GM19328 (cell line): Measurements from ENCODE around the gene GIMAP6.
"Not testable (repeated sequence)": the region's sequence is repeated elsewhere in the genome, so short reads cannot be mapped to it uniquely, and the experiment has no call there.

Source experiments
- ATAC-seq: cut with Tn5 transposase; IDR thresholded peaks from one replicate; pipeline ENCODE4 v1.9.1; 2021; ENCODE audit warnings: mild to moderate bottlenecking, moderate library complexity; ENCODE audit not compliant: unreplicated experiment

The GIMAP6 gene

DNA sequence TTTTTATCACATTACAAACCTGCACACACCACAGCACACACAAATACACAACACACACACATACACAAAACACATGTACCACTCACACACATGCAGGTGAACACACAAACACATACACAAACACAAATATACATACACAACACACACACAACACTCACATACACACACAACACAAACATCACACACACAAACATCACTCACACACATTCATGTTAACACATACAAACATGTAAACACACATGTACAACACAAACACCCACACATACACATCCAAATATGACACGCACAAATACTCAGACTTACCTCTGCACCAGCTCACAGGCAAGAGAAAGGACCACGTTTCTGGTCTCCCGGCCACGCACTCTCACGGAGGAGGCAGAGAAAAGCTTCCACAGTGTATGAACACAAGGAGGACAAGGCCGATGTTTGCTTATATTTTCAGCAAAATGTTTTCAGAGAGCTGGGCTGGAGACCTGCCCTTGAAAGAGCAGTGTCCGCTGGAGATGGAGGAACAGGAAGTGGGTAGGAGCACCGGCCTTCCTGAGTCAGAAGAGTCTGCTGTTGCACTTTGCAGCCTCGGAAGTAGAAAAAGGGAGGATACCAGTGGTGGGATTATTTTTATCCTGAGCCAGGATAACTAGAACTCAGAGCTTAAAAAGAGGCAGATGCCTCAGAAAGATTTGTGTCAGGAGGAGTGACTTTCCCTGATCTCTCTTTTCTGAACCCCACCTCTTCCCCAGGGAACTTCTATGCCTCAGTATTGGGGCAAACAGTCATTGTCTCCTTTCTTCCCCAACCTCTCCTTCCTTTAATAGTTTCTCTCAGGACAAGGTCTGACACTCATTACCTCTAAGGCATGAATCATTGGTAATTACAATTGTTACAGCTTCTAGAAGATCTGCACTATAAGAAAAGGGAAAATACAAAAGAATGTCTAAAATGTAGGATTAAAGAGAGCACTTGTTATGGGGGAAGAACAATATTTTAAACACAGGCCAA lies at the start of gene GIMAP6:
TSS of gene GIMAP6 (minus strand) at position 520 of the 999 bp plus-strand sequence. CDS start 2,243 bp downstream, outside the sequence.
- peak; percentile 73 for ATAC-seq

DNA sequence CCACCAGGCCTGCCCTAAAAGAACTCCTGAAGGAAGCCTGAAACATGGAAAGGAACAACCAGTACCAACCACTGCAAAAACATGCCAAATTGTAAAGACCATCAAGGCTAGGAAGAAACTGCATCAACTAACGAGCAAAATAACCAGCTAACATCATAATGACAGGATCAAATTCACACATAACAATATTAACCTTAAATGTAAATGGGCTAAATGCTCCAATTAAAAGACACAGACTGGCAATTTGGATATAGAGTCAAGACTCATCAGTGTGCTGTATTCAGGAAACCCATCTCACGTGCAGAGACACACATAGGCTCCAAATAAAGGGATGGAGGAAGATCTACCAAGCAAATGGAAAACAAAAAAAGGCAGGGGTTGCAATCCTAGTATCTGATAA lies 48.2 kb upstream of the GIMAP6 start:
- ATAC-seq: not testable (repeated sequence)

DNA sequence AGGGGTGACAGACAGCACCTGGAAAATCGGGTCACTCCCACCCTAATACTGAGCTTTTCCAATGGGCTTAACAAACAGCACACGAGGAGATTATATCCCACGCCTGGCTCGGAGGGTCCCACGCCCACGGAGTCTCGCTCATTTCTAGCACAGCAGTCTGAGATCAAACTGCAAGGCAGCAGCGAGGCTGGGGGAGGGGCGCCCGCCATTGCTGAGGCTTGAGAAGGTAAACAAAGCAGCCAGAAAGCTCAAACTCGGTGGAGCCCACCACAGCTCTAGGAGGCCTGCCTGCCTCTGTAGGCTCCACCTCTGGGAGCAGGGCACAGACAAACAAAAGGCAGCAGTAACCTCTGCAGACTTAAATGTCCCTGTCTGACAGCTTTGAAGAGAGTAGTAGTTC lies 46.4 kb upstream of the GIMAP6 start:
- ATAC-seq: not testable (repeated sequence)

DNA sequence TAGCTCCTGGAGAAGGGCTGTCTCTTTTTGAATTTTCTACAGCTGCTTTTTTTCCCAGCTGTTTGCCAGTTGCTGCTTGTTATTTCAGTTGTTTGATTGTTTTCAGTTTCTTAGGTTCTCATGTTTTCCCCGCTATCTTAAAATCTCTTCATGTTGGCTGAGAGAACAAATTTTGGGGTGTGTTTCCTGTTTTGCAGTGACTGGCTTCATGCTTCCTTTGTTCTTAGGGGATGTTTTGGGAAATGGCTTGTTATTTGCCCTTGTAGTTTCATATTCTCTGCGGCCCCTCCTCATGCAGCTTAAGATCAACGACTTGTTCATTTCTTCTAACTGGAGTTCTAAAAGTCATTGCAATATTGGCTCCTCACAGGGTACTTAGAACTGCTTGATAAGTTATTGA lies 44.7 kb upstream of the GIMAP6 start:
- ATAC-seq: not testable (repeated sequence)

DNA sequence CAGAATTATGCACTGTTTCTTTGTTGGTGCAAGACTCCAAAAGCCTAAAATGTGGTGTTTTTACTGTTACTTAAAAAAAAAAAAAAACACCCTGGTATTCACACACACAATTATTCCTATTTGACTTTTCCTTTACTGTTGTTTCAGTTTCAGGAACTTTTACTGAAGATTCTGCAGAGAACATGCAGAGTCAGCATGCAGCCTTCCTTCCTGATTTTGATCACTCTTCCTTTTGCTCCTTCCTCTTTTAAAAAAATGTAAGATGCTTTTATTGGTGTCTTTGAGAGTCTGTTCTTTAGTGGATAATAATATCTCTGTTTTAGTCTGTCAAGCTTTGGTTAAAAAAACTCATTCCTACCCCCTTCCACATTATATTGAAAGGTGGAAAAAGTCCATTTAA lies 44.1 kb upstream of the GIMAP6 start:
- ATAC-seq: not testable (repeated sequence)

DNA sequence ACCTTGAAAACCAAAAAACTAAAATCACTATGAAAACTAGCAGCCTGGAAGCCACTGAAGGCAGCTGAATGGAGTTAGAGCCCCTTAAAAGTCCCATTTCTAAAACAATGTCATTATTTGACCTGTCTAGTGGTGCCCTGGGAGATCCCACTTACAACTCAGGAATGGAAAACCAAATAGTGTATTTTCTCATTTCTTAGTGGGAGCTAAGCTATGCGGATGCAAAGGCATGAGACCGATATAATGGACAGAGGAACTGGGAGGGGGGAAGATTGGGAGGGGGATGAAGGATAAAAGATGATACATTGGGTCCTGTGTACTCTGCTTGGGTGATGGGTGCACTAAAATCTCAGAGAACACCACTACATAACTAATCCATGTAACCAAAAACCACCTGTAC lies 43.5 kb upstream of the GIMAP6 start:
- no peak for ATAC-seq

DNA sequence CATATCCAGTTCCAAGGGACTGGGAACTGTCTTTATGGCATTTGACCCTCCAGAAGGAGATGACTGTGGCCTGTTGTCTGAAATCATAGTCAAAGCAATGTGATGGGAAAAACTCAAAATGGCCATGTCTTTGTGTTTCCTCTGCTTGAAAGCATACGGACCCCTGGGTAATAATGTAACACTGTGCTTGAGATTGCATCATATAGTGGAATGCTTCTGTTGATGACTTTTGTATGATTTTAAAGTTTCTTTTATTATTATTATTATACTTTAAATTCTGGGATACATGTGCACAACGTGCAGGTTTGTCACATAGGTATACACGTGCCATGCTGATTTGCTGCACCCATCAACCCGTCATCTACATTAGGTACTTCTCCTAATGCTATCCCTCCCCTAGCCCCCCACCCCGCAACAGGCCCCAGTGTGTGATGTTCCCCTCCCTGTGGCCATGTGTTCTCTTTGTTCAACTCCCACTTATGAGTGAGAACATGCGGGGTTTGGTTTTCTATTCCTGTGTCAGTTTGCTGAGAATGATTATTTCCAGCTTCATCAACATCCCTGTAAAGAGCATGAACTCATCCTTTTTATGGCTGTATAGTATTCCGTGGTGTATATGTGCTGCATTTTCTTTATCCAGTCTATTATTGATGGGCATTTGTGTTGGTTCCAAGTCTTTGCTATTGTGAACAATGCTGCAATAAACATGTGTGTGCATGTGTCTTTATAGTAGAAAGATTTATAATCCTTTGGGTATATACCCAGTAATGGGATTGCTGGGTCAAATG lies 39.8 kb upstream of the GIMAP6 start:
- ATAC-seq: not testable (repeated sequence)

DNA sequence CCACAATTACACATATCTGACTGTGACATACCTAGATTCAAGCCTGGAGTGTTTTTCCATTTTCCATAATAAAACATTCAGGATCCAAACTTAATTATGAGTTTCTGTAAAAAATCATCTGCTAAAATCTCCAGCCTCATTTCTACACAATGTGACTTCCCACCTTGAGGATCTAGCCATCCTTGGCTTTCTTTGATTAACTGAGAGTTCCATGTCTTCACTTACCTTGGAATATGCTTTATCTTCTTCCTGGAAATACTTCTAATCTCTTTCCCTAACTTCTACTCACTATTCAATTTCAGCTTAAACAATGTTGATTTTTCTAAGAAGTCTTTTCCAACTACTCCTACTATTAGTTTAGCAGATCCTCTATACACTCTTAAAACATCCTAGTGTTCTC lies 36.8 kb upstream of the GIMAP6 start:
- ATAC-seq: no peak

DNA sequence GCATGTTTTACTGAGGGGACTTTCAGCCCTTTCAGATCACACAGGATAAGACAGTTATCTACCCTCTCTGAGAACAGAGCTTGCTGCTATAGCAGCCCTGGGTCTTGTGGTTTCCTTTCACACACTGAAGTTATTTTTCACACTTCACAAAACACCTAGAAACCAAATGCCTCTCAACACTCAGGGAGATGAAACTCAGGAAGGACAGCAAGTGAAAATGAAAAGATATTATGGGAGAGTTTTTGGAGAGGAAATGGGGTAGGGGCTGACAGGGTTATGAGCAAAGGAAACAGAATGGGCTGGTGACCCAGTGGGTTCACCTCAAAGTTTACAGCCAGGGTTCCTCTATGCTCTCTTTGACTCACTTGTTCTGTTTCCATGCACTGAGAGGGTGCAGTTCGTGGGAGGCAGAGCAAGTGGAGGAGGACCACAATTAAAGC lies 36.3 kb upstream of the GIMAP6 start:
- peak; percentile 79 for ATAC-seq

DNA sequence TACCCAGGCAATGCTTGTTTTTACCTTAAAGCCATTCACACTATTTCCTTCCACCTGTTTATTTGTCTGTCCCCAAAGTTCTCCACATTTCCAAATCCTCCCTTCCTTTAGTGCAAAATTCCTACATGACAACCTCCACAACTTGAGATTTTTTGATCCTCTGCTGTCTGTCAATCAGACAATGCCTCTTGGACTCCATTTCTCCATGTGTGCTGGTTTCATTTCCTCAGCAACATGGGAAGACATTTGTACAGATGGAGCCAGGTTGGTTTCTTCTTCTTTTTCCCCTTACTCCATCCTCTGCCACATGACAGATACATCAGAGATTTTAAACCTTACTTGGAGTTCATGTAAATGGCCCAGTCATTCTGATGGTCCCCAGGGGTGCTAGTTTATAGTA lies 34.2 kb upstream of the GIMAP6 start:
- ATAC-seq: no peak

DNA sequence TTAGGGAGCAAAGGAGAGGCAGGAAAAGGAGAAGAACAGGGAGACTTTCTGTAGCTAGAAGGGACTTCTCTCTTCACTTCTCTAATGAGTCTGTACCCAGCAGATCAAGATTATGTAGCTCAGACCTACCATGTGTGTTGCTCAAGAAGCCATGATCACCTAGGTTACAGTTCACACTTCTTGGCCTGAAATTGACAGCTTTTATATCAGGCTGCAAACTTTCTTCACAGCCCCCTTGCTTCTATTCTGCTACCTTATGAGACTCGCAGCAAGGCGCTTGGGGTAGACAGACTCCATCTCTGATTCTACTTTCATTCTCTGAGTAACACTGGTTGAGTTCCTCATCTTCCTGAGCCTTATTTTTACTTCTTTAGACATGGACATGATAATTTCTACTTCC lies 33.7 kb upstream of the GIMAP6 start:
- ATAC-seq: no peak

DNA sequence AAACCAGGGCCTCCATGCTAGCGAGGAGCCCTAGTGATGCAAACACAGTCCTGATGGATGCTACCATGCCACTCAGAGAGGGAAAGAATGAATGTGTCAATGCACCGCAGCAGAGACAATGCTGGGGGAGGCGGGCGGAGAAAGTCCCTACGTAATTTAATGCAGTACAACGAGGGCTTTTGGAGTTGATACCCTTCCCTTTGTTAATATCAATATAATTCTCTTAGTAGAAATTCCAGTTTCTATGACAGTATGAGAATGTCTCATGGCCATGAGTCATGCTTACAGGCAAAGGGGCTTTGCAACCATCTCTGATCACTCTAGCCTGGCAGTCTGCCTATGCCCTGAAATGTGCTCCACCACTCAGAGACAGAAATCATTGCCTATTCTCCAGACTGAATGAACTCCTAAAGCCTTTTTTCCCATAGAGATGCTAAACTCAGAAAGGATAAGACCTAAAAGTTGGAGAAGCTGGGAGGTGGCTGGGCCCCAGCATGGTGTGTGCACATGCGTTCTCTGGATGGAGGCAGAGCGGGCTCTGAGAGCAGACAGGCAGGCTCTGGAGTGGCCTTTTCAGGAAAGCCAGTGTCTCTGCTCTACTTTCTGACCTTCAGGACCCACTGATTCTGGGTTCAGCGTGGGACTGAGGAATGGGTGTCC lies 33.0 kb upstream of the GIMAP6 start:
- no peak for ATAC-seq

DNA sequence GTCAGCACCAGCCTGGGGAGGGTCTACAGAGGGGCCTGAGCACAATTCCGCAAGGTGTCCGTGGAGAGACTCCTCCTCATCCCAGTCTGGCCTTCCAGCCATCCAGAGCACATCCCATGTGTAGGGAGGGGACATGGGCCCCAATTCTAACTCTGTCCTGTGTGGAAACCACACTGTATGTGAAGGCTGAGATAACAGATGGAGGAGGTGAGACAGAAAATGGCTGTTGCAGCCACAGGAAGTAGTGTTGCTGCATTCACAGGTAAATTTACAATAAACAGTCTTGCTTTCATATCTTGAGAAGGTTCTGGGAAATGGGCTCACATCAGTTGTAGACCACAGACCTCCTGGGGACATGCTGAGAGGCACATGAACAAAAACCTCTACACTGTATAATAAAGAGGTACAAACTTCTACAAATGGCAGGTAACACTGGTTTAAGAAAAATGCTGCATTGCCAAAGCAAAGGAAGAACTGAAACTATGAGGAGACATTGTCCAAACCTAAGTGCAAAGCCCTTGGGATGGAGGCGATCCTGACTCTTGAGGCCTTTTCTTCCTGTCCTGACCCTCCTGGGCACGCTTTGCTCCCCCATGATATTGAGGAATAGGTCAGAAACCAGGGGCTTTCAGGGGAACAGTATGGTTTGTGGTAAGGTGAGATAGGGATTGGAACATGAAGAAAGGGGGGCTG lies 31.8 kb upstream of the GIMAP6 start:
- ATAC-seq: no peak

DNA sequence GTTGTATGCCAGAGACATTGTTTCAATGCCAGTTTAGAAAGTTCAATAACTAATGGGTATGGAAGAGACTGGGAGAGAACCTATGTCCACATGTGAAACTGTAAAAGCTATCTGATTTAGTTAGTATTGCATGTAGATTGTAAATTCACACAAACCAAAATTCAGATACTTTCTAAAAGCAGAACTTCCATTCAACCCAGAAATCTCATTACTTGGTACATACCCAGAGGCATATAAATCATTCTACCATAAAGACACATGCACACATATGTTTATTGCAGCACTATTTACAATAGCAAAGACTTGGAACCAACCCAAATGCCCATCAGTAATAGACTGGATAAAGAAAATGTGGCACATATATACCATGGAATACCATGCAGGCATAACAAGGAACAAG lies 30.6 kb upstream of the GIMAP6 start:
- ATAC-seq: not testable (repeated sequence)

DNA sequence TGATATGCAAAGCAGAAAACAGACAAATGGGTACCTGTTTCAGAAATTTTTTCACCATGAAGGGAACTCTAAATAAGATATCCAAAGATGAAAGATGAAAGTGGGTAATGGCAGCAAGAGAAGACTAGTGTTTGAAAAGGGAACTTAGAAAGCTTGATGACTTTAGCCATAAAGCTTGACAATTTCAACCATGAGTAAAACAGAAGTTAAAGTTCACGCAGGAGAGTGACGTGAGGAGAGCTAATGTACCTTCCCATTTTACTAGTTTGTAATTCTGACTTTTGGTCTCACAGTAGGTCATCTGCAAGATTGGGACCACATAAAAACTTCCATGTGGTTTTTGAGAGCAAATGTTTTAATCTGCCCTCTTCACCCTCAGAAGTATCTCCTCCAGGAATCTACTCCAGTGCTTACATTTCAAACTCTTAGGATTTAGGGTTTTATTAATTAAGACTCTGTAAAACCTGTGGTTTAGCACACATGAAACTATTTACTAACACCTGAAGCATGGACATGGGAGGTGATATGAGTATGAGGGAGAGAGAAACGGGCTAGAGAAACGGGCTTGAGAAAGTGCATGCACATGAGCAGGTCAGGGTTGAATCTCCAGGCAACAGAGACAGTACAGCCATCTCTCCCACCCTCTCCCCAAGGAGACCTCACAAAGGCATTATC lies 28.9 kb upstream of the GIMAP6 start:
- no peak for ATAC-seq

DNA sequence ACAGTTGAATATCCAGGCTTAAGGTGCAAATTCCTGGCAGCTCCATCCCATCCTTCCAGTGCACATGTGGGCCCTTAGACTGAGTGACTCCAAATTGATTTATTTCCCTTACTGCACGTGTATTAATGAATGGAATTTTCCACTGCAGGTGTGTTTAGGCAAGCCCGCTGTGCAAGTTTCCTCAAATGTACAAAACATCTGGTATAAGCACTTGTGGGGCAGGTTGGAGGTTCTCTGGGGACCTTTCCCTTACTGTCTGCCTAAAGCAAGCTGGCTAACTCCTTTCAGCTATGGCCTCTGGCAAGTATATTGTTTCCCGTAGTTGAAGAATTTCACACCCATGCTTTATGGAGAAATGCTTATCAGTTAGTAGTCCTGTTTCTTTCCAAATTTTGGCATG lies 25.3 kb upstream of the GIMAP6 start:
- ATAC-seq: no peak

DNA sequence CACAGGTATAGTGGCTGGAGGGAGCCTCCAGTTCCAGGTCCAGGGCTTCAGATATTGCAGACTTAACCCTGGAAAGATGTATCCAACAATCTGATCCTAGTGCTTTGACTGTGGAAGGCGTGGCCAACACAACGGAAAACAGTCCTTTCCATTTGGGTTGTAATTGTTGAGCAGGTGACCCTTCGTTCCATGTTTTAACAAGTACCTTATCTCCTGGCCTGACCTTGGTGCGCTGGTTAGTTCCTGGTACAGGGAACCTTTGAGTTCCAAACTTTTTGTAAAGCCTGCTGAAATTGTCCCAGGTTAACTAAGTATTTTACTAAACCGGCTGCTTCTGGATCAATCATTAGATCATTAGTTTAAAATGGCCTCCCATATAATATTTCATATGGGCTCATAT lies 23.9 kb upstream of the GIMAP6 start:
- ATAC-seq: no peak

DNA sequence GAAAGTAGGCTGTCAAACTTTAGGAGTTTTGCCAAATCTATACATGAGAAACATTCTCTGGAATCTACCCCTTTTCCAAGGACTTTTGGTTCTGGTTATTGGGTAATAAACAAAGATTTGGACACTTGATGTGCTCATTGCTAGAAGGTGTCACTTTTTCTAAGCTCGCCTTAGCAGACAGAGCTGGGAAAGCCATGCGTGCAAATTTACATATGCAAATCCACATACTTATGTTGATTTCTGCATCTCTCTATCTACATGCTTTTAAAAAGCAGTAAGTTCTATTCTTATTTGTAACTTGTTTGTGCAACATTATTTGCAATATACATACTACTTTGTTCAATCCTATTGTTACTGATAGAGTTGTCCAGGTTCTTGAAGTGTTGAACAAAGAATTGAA lies 22.5 kb upstream of the GIMAP6 start:
- ATAC-seq: no peak

DNA sequence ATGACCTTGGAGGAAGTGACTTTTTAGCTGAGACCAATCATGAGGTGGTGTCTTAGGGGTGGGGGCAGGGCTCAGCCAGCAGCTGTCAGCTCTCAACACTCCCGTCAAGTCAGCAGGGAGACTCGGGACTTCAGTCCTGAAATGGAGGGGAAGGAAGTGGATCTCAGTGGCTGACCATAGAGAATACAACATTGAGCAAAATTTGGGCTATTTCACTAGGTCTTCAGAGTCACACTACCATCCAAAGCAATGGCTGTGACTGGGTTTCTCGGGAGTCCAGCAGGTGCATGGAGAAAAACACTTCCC lies 16.8 kb upstream of the GIMAP6 start:
- no peak for ATAC-seq

DNA sequence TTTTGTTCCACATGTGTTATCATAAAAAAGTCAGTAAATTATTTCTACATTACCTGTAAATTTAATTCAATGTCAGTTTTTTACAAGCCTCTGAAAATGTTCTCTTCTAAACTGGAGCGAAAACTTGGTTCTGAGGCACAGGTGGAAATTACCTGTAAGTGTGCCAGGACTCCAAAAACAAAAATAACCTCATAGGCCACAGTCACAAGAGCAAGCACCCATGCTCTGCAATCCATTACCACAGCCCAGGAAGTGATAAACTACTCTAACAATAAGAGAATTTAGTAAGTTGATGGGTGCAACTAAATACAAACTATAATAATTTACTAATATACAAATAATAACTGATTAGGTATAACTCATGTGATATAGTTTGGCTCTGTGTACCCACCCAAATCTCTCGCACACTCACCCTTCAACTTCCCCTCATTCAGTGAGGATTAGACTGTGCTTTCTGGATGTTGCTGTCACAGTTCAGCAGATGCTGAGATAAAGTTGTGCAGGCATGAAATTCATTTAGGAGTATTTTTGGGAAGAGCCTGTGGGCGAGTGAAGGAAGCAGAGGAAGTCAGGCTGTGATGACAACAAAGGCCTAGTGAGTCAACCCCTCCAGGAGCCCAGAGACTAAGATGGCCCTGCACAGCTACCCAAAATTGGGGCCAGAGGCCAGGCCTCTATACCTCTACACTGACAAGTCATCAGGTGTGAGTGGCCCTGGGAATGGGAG lies 16.3 kb upstream of the GIMAP6 start:
- no peak for ATAC-seq
